ENCODE results near the gene JAZF1. TPM values are rescaled to one million over a fixed set of nuclear protein-coding genes. Genes with fewer than 3 reads are reported as not detected.

Gene JAZF1
- polyA plus RNA-seq, 1 experiment = 11.6 TPM

- no peak for DNase-seq (ENCODE audit: low read depth)
- no peak for TF ChIP-seq CTCF (IDR thresholded peaks at IDR 0.05; ENCODE audit: insufficient read depth, low read depth, low read length)
- POLR2A ChIA-PET = no interaction called here
- Histone ChIP-seq H3K4me3 (ENCODE audit: low read depth, low read length) (no peak overlapping the region), H3K36me3 (ENCODE audit: control insufficient read depth, insufficient read depth, low read length) (no peaks in the 10 kb centered on the region), H3K27me3 (ENCODE audit: control insufficient read depth, insufficient read depth, low read length) (no peaks in the 10 kb centered on the region)
- CTCF ChIA-PET = no interaction called here
Measured at GRCh38 chr7:27940341-27940740, 240.3 kb downstream of the JAZF1 start.

GRCh38 chr7:27939893-27940292 lies 240.7 kb downstream of the JAZF1 start:
- Histone ChIP-seq H3K4me3 (ENCODE audit: low read depth, low read length) (no peak overlapping the region), H3K27me3 (ENCODE audit: control insufficient read depth, insufficient read depth, low read length) (no peaks in the 10 kb centered on the region), H3K36me3 (ENCODE audit: control insufficient read depth, insufficient read depth, low read length) (no peaks in the 10 kb centered on the region)
- no peak for DNase-seq (ENCODE audit: low read depth)
- TF ChIP-seq CTCF (IDR thresholded peaks at IDR 0.05; ENCODE audit: insufficient read depth, low read depth, low read length) = no peak
- CTCF ChIA-PET = interaction anchor here (1.3 kb wide), 1 partner anchor 81 kb away, joined by 3 read pairs; no protein-coding TSS in a partner anchor
- POLR2A ChIA-PET = no interaction called here

GRCh38 chr7:27936768-27937102 lies 243.9 kb downstream of the JAZF1 start:
- no peak for DNase-seq (ENCODE audit: low read depth)
- H3K36me3 ChIP-seq (ENCODE audit: control insufficient read depth, insufficient read depth, low read length) = no peaks in the 10 kb centered on the region
- ChIA-PET POLR2A (interaction anchor here (0.6 kb wide), 1 partner anchor 738 kb away, joined by 3 read pairs; no protein-coding TSS in a partner anchor), CTCF (interaction anchor here (0.6 to 1.6 kb wide), 8 partner anchors 12 to 741 kb away, joined by 3 to 5 read pairs (median 3); no protein-coding TSS in a partner anchor)
- TF ChIP-seq CTCF (IDR thresholded peaks at IDR 0.05; ENCODE audit: insufficient read depth, low read depth, low read length) = no peak
- H3K27me3 ChIP-seq (ENCODE audit: control insufficient read depth, insufficient read depth, low read length) = no peaks in the 10 kb centered on the region
- no peak overlapping the region for H3K4me3 ChIP-seq (ENCODE audit: low read depth, low read length)

- POLR2A ChIA-PET = interaction anchor here (0.6 kb wide), 1 partner anchor 737 kb away, joined by 3 read pairs; no protein-coding TSS in a partner anchor
- no peak for DNase-seq (ENCODE audit: low read depth)
- CTCF ChIA-PET = interaction anchor here (0.6 to 1.6 kb wide), 7 partner anchors 12 to 740 kb away, joined by 3 to 5 read pairs (median 3); no protein-coding TSS in a partner anchor
- H3K36me3 ChIP-seq (ENCODE audit: control insufficient read depth, insufficient read depth, low read length) = no peaks in the 10 kb centered on the region
- no peaks in the 10 kb centered on the region for H3K27me3 ChIP-seq (ENCODE audit: control insufficient read depth, insufficient read depth, low read length)
- H3K4me3 ChIP-seq (ENCODE audit: low read depth, low read length) = no peak overlapping the region
- TF ChIP-seq CTCF (IDR thresholded peaks at IDR 0.05; ENCODE audit: insufficient read depth, low read depth, low read length) = no peak
Measured at GRCh38 chr7:27936047-27936767, 244.4 kb downstream of the JAZF1 start.

GRCh38 chr7:27933671-27934565 lies 246.7 kb downstream of the JAZF1 start:
- H3K36me3 ChIP-seq (ENCODE audit: control insufficient read depth, insufficient read depth, low read length) = no peaks in the 10 kb centered on the region
- no peak overlapping the region for H3K4me3 ChIP-seq (ENCODE audit: low read depth, low read length)
- CTCF ChIA-PET = interaction anchor here (0.7 to 1.0 kb wide), 2 partner anchors 87 to 735 kb away, joined by 3 to 5 read pairs; no protein-coding TSS in a partner anchor
- no peaks in the 10 kb centered on the region for H3K27me3 ChIP-seq (ENCODE audit: control insufficient read depth, insufficient read depth, low read length)
- peak; percentile 60 for DNase-seq (ENCODE audit: low read depth)
- POLR2A ChIA-PET = no interaction called here
- TF ChIP-seq CTCF (IDR thresholded peaks at IDR 0.05; ENCODE audit: insufficient read depth, low read depth, low read length) = peak; percentile 35

Data from BJ (cell line).